ENCODE data around the gene C10orf95.

- TF ChIP-seq CTCF (IDR thresholded peaks at IDR 0.05) (no peak), POLR2A (IDR thresholded peaks at IDR 0.05) (no peak)
Observed at GRCh38 chr10:102467971-102468438, 16.7 kb upstream of the C10orf95 start.

Data from ovary (tissue), 3 donors.